M059J (cell line): ENCODE results near the gene KY. TPM values are rescaled to one million over a fixed set of nuclear protein-coding genes. Genes with fewer than 3 reads are reported as not detected.
A peak's percentile ranks its signal among the peaks of the same experiment; 100 is the strongest.

Experiments
- DNase-seq: peaks from one replicate; pipeline ENCODE4 v3.0.0-alpha.2; 2012; ENCODE audit warnings: low read depth
- total RNA-seq: library from RNA; depleted of rRNA; stranded (reverse); fragments of >200 nt; shearing (Covaris generic); gene quantifications from 2 replicates; pipeline ENCODE4 v1.2.3, GENCODE V29; 2014

KY gene
- total RNA-seq, 1 experiment from 2014 or later = 0.76 TPM

- no peak for DNase-seq
Measured at GRCh38 chr3:134620476-134621115, 30.2 kb downstream of the KY start.

GRCh38 chr3:134619884-134620445 lies 30.9 kb downstream of the KY start:
- no peak for DNase-seq

GRCh38 chr3:134619301-134619615 lies 31.6 kb downstream of the KY start:
- no peak for DNase-seq

- DNase-seq = no peak
Measured at GRCh38 chr3:134618478-134619300, 32.1 kb downstream of the KY start.

- DNase-seq = no peak
Measured at GRCh38 chr3:134617608-134618477, 33.0 kb downstream of the KY start.

- DNase-seq = no peak
Measured at GRCh38 chr3:134615743-134616142, 35.1 kb downstream of the KY start.

- DNase-seq = no peak
Measured at GRCh38 chr3:134614955-134615354, 35.9 kb downstream of the KY start.

- no peak for DNase-seq
Measured at GRCh38 chr3:134613006-134613520, 37.8 kb downstream of the KY start.

- no peak for DNase-seq
Measured at GRCh38 chr3:134611516-134611915, 39.3 kb downstream of the KY start.

GRCh38 chr3:134610432-134611385 lies 40.1 kb downstream of the KY start:
- no peak for DNase-seq

GRCh38 chr3:134609821-134610431 lies 40.9 kb downstream of the KY start:
- DNase-seq = no peak

GRCh38 chr3:134608771-134609435 lies 41.9 kb downstream of the KY start:
- DNase-seq = no peak

- DNase-seq = peak; percentile 18
Measured at GRCh38 chr3:134608023-134608770, 42.6 kb downstream of the KY start.

GRCh38 chr3:134607054-134608022 lies 43.5 kb downstream of the KY start:
- no peak for DNase-seq

- DNase-seq = peak; percentile 14
Measured at GRCh38 chr3:134606033-134607025, 44.5 kb downstream of the KY start.

GRCh38 chr3:134605556-134605955 lies 45.3 kb downstream of the KY start:
- no peak for DNase-seq

- DNase-seq = no peak
Measured at GRCh38 chr3:134603956-134604355, 46.9 kb downstream of the KY start.
